Measurements from ENCODE around the gene JAK1.

GRCh38 chr1:64928325-64928724 is 38.0 kb downstream of the JAK1 start:
- TF ChIP-seq CTCF (IDR thresholded peaks at IDR 0.05) (no peak), POLR2AphosphoS5 (IDR thresholded peaks at IDR 0.05; ENCODE audit: low read depth, low read length) (no peak), SIN3A (IDR thresholded peaks at IDR 0.05; ENCODE audit: borderline replicate concordance, insufficient read depth, low read depth, low read length) (no peak), TCF7L2 (IDR thresholded peaks at IDR 0.05; ENCODE audit: low read depth, low read length) (no peak), REST (IDR thresholded peaks at IDR 0.05; ENCODE audit: insufficient read depth in 1 of 2, low read depth in 2 of 2, low read length in 1 of 2) (no peak)

Data from Panc1 (cell line).